Loucy (cell line): ENCODE measurements around the gene FAM117B.

Experiments
- CTCF ChIP-seq: fragments of 200-600 bp; sonication (generic); conservative IDR thresholded peaks from 2 replicates; pipeline ENCODE4 v1.5.1; 2014; ENCODE audit warnings: mild to moderate bottlenecking, antibody characterized with exemption, low read length
- EZH2phosphoT487 ChIP-seq: fragments of 200-600 bp; IDR thresholded peaks from 2 replicates; pipeline ENCODE4 v1.6.1; 2018; ENCODE audit warnings: antibody characterized with exemption, mild to moderate bottlenecking, moderate library complexity, borderline replicate concordance

- no peak for TF ChIP-seq CTCF
- no peak for TF ChIP-seq EZH2phosphoT487
Measured at GRCh38 chr2:202636213-202636513, 1.4 kb downstream of the FAM117B start.
